NCI-H1417 treated with DMSO at 0.1 percent for 48 hours (cell line): ENCODE measurements around the gene NOS3.

Experiments used
- DNase-seq: peaks from one replicate; lab custom pipeline; 2025; lab: John Stamatoyannopoulos, UW

NOS3 gene

DNA sequence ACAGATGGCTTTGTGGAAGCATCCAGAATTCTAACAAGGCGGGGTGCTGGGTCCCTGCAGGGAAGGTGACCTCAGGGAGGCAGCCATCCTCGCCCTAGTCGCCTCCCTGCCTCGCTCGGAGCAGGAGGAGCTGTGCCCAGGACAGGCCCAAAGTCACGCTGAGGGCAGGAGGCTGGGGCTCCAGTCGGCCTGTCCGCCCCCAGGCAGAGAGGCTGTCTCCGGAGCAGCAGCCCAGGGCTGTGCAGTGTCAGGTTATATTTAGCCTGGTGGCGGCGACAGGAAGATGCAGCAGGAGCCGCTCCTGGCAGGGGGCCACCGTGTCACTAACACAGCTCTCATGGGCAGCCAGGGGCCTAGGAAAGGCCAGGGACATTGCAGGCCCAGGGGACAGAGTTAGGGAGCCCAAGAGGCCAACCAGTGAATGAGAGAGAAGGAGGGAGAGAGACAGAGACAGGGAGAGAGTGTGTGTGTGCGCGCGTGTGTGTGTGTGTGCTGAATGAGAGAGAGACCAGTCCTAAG is 26.2 kb upstream of the NOS3 start:
- no peak for DNase-seq

GRCh38 chr7:150965273-150965830 is 25.5 kb upstream of the NOS3 start:
- DNase-seq = no peak

GRCh38 chr7:150966002-150966401 is 24.8 kb upstream of the NOS3 start:
- no peak for DNase-seq

DNA sequence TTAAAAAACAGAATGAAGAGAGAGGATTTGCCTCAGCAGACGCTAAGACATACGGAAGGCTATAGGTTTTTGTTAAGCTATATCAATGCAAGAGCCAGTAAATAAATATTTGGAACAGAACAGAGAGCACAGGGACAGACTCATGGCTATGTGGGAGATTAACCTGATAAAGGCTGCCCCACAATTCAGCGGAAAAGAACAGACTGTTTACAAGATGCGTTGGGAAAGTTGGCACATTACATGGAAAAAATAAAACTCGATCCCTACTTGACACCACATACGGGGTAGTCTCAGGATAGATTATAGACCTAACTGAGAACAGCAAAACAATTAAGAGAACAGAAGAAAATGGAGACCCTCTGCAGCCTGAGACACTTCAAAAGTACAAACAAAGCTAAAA is 23.5 kb upstream of the NOS3 start:
- no peak for DNase-seq

DNA sequence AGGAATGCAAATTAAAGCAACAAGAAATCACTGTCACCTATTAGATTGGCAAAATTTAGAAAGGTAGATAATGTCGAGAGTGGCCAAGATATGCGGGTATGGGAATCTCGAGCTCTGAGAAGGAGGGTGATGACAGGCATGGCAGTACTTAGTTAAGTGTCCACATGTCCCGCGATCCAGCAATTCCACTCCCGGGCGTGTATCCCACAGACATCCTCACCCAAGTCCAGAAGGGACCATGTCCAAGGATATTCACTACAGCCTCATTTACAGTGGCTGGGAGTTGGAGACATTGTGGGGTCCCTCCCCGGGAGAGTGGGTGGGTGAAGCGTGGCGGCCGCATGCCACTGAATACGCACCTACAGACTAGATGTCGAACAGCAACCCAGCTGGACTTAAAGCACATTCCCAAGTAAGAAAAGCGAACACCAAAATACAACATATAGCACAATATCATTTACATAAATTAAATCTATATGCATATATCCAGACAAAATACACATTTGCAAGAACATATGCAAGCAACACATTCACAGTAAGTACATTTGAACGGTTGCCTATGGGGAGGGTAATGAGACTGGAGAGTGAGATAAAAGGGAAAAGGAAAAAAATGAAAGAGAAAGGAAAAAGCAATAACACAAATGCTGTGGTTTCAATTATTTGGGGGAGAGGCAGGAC is 22.6 kb upstream of the NOS3 start:
- DNase-seq = no peak

DNA sequence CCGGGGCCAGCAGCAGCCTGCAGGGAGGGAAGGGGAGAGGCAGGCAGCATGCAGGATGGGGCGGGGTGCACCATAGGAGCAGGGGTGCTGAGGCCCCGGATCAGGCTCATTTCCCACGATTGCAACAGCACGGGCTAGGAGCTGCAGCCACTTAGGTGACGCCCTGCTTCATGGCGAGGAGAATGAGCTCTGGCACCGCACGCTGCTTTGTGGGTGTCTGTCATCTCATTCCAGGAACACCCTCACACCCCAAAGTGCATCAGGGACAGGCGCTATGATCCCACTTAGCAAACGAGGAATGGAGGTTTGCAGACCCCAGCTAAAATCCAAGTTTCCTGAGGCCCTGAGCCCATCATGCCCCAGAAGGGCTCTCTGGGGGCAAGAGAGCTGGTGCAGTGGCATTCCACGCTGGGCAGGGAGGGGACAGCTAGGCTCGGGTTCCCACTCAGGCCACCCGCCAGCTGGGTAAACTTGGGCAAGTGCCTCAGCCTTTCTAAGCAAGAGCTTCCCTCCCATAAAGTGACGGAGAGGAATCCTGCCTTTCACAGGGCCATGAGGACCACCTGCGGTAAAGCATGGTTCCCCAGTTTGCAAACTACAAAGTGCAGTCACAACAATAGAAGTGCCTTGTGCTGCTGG is 22.0 kb upstream of the NOS3 start:
- no peak for DNase-seq

DNA sequence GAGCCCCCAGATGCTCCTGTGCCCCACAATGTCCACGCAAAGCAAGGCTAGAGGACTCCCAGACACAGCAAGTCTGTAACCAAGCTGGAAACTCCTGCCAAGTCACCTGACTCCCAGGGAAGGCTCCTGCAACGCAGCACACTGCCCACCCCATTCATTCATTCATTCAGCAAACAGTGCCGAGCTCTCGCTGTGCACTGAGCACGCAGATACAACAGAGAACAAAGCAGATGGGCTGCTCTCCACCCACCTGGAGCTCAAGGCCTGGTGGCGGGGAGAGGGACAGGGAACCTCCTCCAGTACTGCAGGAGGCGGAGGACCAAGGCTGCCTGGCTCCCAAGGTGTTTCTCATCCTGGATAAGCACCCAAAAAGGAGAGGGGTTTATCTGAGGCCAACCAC is 21.3 kb upstream of the NOS3 start:
- DNase-seq = no peak

DNA sequence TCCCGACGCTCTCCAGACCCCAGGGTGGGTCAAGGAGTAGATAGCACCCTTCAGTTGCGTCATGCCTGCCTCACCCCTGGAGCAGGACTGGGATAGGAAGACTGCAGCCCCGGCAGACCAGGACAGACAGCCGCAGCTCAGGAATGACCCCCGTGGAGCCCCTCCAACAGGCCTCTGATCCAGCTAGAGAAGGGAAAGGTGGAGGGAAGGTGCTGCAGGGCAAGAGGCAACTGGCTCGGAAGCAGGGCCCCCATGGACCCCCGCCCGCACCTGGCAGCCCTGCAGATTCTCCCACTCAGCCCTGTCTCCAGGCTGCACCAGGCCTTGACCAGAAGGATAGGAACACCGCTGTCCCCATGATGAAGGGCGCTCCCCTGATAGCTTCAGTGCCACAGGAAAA is 20.4 kb upstream of the NOS3 start:
- no peak for DNase-seq

GRCh38 chr7:150971242-150972022 is 19.4 kb upstream of the NOS3 start:
- no peak for DNase-seq

GRCh38 chr7:150972023-150972468 is 18.8 kb upstream of the NOS3 start:
- no peak for DNase-seq

- DNase-seq = no peak
Observed at GRCh38 chr7:150972741-150973140, 18.1 kb upstream of the NOS3 start.

- DNase-seq = peak; percentile 90
Observed at GRCh38 chr7:150973571-150974451, 17.0 kb upstream of the NOS3 start.

DNA sequence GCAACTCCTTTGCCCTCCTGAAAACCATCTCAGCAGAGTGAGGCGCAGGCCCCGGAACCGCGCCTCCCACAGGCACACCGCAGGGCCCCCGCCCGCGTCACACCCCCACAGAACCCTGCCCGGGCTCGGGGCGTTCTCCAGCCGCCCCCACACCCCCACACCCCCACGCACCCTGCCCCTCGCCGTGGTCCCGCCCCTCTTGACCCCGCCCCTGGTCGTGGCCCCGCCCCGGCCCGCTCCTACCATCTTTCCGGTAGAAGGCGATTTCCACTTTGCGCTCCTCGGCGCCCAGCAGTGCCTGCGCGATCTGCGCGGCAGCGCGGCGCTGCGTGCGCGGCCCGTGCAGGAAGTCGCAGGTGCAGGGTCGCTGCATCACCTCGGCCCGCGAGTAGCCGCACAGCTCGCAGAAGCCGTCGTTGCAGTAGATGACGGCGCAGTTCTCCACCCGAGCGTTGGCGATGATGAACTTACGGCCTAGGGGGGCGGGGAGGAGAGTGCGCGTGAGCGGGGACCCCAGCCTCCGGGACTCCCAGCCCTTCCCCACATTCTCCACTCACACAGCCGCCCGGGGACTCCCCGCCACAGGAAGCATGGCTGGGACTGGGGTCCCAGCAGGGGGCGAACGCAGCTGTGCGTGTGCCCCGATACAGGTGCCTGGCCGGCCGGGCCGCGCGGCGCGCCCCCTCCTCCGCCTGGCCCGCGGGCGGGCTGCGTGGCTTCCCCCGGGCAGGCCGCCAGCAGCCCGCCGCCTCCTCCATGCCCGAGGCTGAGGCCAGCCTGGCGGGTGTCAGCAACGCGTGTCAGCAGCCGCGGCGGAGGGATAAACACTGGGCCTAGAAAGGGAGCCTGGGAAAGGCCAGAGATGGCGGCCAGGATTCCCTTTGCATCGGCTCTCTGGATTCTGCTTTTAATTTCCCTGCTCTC is 16.1 kb upstream of the NOS3 start:
- DNase-seq = peak; percentile 40

GRCh38 chr7:150975536-150976319 is 15.1 kb upstream of the NOS3 start:
- DNase-seq = no peak

GRCh38 chr7:150976529-150977381 is 14.1 kb upstream of the NOS3 start:
- no peak for DNase-seq

DNA sequence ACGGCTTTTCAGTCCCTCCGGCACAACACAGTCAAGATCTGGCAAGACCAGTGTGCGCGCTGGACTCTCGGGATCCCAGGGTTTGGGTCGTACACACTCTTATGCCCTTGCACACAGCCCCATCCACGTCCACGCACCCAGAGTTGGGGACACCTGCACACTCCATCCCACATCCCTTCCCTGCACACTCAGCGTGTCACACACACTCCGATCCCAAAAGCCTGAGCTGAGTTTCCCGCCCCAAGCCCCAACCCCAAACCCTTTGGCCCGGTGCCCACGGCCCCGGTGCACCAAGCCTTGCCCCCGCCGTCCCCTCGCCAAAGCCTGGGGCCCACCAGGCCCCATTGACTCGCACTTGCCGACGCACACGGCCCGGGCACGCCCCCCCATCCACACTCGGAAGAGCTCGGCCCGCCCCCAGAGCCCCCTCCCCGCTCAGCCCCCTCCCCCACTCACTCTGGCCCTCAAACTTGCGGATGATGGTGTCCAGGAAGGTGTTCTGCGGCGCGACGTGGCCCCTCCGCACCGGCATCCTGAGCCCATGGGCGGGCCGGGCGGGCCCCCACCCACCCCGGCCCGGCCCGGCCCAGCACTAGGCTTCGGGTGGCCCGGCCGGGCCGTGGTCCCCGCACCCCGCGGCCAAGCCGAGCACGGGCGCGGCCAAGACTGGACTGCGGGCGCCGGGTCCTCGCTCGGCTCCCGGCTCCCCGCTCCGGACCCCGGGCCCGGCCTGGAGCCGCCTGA is 13.3 kb upstream of the NOS3 start:
- DNase-seq = no peak

DNA sequence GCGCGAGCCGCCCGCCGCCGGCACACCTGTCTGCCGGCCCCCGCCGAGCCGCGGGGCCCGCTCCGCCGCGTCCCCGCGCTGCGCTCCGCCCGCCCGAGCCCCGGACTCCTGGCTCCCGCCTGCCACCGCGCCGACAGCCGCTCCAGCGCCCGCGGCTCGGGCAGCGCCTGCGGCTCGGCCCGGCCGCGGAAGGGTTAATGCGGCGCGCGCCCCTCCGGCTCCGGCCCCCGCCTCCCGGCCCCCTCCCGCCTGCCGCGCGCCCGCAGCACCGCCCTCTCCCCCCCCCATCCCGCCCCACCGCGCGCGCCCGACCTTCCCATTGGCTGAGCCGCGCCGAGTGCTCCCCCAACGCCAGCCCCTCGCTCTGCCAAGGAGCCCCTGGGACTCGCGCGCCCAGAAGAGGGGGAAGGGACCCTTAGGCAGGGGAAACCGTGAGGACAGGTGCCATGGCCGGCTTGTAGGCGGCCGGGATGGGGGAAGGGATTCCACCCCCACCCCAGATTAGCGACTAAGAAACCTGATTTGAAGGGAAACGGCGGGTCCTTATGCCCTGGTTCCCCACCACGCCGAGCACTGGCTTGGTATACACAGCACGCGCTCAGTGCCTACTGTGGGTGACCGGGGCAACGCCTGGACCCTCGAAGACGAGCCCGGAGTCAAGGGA is 12.6 kb upstream of the NOS3 start, which contains the start of gene KCNH2:
Gene KCNH2, minus strand, starts transcription at position 196 of the 664 bp plus-strand sequence. CDS start 408 bp downstream, outside the sequence.
- DNase-seq = peak; percentile 51
